ENCODE data around the gene TNS1.

TNS1 gene

GRCh38 chr2:217998926-217999594 lies 3.7 kb downstream of the TNS1 start:
- DNase-seq, result no peak

- no peak for DNase-seq
Observed at GRCh38 chr2:217997510-217997909, 5.3 kb downstream of the TNS1 start.

- DNase-seq, result peak; percentile 59
Observed at GRCh38 chr2:217996361-217996760, 6.4 kb downstream of the TNS1 start.

- peak; percentile 79 for DNase-seq
Observed at GRCh38 chr2:217995731-217996231, 7.0 kb downstream of the TNS1 start.

- no peak for DNase-seq
Observed at GRCh38 chr2:217994776-217995274, 8.0 kb downstream of the TNS1 start.

GRCh38 chr2:217993817-217994463 lies 8.9 kb downstream of the TNS1 start:
- no peak for DNase-seq

- no peak for DNase-seq
Observed at GRCh38 chr2:217993138-217993537, 9.7 kb downstream of the TNS1 start.

GRCh38 chr2:217992061-217992460 lies 10.7 kb downstream of the TNS1 start:
- no peak for DNase-seq

GRCh38 chr2:217990791-217991465 lies 11.9 kb downstream of the TNS1 start:
- DNase-seq, result no peak

GRCh38 chr2:217990389-217990788 lies 12.4 kb downstream of the TNS1 start:
- no peak for DNase-seq

GRCh38 chr2:217989221-217989948 lies 13.4 kb downstream of the TNS1 start:
- DNase-seq, result no peak

- no peak for DNase-seq
Observed at GRCh38 chr2:217988840-217989204, 14.0 kb downstream of the TNS1 start.

GRCh38 chr2:217988014-217988839 lies 14.6 kb downstream of the TNS1 start:
- peak; percentile 79 for DNase-seq

- DNase-seq, result no peak
Observed at GRCh38 chr2:217987391-217987790, 15.4 kb downstream of the TNS1 start.

- DNase-seq, result no peak
Observed at GRCh38 chr2:217986256-217986961, 16.4 kb downstream of the TNS1 start.

- DNase-seq, result no peak
Observed at GRCh38 chr2:217983276-217984233, 19.2 kb downstream of the TNS1 start.

- DNase-seq, result no peak
Observed at GRCh38 chr2:217981971-217982370, 20.8 kb downstream of the TNS1 start.

- peak; percentile 61 for DNase-seq
Observed at GRCh38 chr2:217981084-217981730, 21.6 kb downstream of the TNS1 start.

GRCh38 chr2:217980591-217980990 lies 22.2 kb downstream of the TNS1 start:
- no peak for DNase-seq

- DNase-seq, result no peak
Observed at GRCh38 chr2:217980036-217980435, 22.8 kb downstream of the TNS1 start.
